ENCODE data around the gene STYXL2.

The STYXL2 gene

DNA sequence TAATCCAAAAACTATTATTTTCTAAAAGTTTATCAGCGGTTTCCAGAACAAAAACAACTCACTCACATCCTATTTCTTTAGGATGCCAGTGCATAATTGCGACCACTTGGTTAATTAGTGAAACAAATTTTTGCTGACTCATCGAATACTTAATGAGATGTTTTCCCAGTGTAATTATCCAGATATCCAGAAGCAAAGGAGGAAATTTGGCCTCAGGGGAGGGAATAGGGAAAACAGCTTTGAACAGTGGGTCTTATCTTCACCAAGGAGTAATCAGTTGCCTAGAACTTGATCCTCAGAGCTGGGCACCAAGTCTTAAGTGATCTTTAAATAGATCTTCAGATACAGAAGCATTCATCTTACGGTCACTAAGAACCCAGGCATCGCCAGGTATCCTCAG lies 24.3 kb downstream of the STYXL2 start:
- DNase-seq (ENCODE audit: extremely low spot score): no peak
- ChIA-PET CTCF (no interaction called here), POLR2A (no interaction called here)
- TF ChIP-seq, protein P1, sequence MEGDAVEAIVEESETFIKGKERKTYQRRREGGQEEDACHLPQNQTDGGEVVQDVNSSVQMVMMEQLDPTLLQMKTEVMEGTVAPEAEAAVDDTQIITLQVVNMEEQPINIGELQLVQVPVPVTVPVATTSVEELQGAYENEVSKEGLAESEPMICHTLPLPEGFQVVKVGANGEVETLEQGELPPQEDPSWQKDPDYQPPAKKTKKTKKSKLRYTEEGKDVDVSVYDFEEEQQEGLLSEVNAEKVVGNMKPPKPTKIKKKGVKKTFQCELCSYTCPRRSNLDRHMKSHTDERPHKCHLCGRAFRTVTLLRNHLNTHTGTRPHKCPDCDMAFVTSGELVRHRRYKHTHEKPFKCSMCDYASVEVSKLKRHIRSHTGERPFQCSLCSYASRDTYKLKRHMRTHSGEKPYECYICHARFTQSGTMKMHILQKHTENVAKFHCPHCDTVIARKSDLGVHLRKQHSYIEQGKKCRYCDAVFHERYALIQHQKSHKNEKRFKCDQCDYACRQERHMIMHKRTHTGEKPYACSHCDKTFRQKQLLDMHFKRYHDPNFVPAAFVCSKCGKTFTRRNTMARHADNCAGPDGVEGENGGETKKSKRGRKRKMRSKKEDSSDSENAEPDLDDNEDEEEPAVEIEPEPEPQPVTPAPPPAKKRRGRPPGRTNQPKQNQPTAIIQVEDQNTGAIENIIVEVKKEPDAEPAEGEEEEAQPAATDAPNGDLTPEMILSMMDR (IDR thresholded peaks at IDR 0.05; ENCODE audit: control extremely low read depth, extremely low read depth, low read depth, missing control alignments): no peak

GRCh38 chr1:167119696-167120095 lies 25.8 kb downstream of the STYXL2 start:
- ChIA-PET POLR2A (no interaction called here), CTCF (no interaction called here)
- TF ChIP-seq, protein P1 (IDR thresholded peaks at IDR 0.05; ENCODE audit: control extremely low read depth, extremely low read depth, low read depth, missing control alignments): no peak
- DNase-seq (ENCODE audit: extremely low spot score): no peak

DNA sequence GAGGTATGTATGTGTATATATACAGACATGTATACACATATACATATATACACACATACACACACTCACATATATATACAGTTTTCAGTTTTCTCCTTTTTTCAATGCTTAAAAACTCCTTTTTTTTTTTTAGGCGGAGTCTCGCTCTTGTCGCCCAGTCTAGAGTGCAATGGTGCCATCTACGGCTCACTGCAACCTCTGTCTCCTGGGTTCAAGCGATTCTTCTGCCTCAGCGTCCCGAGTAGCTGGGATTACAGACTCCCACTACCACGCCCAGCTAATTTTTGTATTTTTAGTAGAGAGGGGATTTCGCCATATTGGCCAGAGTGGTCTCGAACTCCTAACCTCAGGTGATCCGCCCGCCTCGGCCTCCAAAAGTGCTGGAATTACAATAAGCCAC lies 27.0 kb downstream of the STYXL2 start:
- no peak for DNase-seq (ENCODE audit: extremely low spot score)
- ChIA-PET POLR2A (no interaction called here), CTCF (no interaction called here)
- TF ChIP-seq, protein P1 (IDR thresholded peaks at IDR 0.05; ENCODE audit: control extremely low read depth, extremely low read depth, low read depth, missing control alignments): no peak

- POLR2A ChIA-PET: no interaction called here
- no peak for DNase-seq (ENCODE audit: extremely low spot score)
- TF ChIP-seq, protein P1 (IDR thresholded peaks at IDR 0.05; ENCODE audit: control extremely low read depth, extremely low read depth, low read depth, missing control alignments): no peak
- CTCF ChIA-PET: no interaction called here
Observed at GRCh38 chr1:167121375-167122120, 27.7 kb downstream of the STYXL2 start.

- no peak for DNase-seq (ENCODE audit: extremely low spot score)
- POLR2A ChIA-PET: no interaction called here
- CTCF ChIA-PET: interaction anchor here (1.7 kb wide), 1 partner anchor 56 kb away, joined by 5 read pairs; no protein-coding TSS in a partner anchor
- TF ChIP-seq, protein P1 (IDR thresholded peaks at IDR 0.05; ENCODE audit: control extremely low read depth, extremely low read depth, low read depth, missing control alignments): no peak
Observed at GRCh38 chr1:167122121-167122480, 28.2 kb downstream of the STYXL2 start.

DNA sequence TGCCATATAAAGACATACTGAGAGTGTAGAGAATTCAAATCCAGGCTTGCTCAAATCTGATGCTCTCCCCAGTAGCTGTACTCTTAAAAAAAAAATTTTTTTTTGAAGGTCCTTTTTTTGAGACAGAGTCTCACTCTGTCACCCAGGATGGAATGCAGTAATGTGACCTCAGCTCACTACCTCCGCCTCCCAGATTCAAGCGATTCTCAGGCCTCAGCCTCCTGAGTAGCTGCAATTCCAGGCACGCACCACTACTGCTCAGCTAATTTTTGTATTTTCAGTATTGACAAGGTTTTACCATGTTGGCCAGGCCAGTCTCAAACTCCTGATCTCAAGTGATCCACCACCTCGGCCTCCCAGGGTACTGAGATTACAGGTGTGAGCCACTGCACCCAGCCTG lies 28.7 kb downstream of the STYXL2 start:
- ChIA-PET POLR2A (no interaction called here), CTCF (interaction anchor here (1.7 kb wide), 1 partner anchor 56 kb away, joined by 5 read pairs; no protein-coding TSS in a partner anchor)
- no peak for DNase-seq (ENCODE audit: extremely low spot score)
- TF ChIP-seq, protein P1 (IDR thresholded peaks at IDR 0.05; ENCODE audit: control extremely low read depth, extremely low read depth, low read depth, missing control alignments): no peak
